PC-9 (cell line): Measurements from ENCODE around the gene CAPN1. TPM values are rescaled to one million over a fixed set of nuclear protein-coding genes. Genes with fewer than 3 reads are reported as not detected.

ENCODE experiments used
- BruUV-seq: library from RNA; stranded (reverse); fragments of 400-500 nt; replicated peaks from 2 replicates; lab custom pipeline; 2021; lab: Mats Ljungman, UMichigan
- CTCF ChIA-PET: fragments of 300-600 bp; sonication (Branson Sonifier 250); formaldehyde crosslinking; loops from one replicate; lab custom pipeline; 2022; ENCODE audit warnings: antibody characterized with exemption; lab: Charles Lee
- POLR2A ChIA-PET: fragments of 300-600 bp; sonication (Branson Sonifier 250); formaldehyde crosslinking; loops from one replicate; lab custom pipeline; 2022; ENCODE audit warnings: antibody characterized with exemption; ENCODE audit not compliant: unreplicated experiment; lab: Charles Lee
- DNase-seq, 2 experiments: peaks; one replicate each; pipeline versions ENCODE4 v3.0.0 to v3.0.0-alpha.2; 2015 to 2022; ENCODE audit warnings: mixed read lengths in 1 of 2
- H2AFZ ChIP-seq: fragments of 200-600 bp; sonication (generic); 2 replicates; pipeline ENCODE4 v1.8.1; 2017; ENCODE audit warnings: antibody characterized with exemption
- H3F3A ChIP-seq: fragments of 200-600 bp; sonication (generic); 2 replicates; pipeline ENCODE4 v1.8.1; 2017; ENCODE audit warnings: antibody characterized with exemption, mild to moderate bottlenecking, low read depth; ENCODE audit not compliant: insufficient read depth
- H3K27ac ChIP-seq: fragments of 200-600 bp; sonication (generic); 2 replicates; pipeline ENCODE4 v1.6.1; 2016; ENCODE audit warnings: mixed run types
- H3K27me3 ChIP-seq: fragments of 200-600 bp; sonication (generic); 2 replicates; pipeline ENCODE4 v1.6.1; 2016; ENCODE audit warnings: low read depth, mixed run types; ENCODE audit not compliant: insufficient read depth
- H3K36me3 ChIP-seq: fragments of 200-600 bp; sonication (generic); 2 replicates; pipeline ENCODE4 v1.6.1; 2016; ENCODE audit warnings: low read depth, mixed run types
- H3K4me1 ChIP-seq: fragments of 200-600 bp; sonication (generic); replicated peaks from 2 replicates; pipeline ENCODE4 v1.6.1; 2016; ENCODE audit warnings: mixed run types; ENCODE audit not compliant: insufficient read depth
- H3K4me2 ChIP-seq: fragments of 200-600 bp; sonication (generic); 2 replicates; pipeline ENCODE4 v1.6.1; 2017; ENCODE audit warnings: mixed run types
- H3K4me3 ChIP-seq: fragments of 200-600 bp; sonication (generic); 2 replicates; pipeline ENCODE4 v1.6.1; 2016; ENCODE audit warnings: mixed run types
- H3K79me2 ChIP-seq: fragments of 200-600 bp; sonication (generic); 2 replicates; pipeline ENCODE4 v1.6.1; 2017; ENCODE audit warnings: low read depth, mixed run types
- H3K9me2 ChIP-seq: fragments of 200-600 bp; sonication (generic); 2 replicates; pipeline ENCODE4 v1.8.1; 2017; ENCODE audit warnings: mild to moderate bottlenecking; ENCODE audit not compliant: insufficient read depth
- H3K9me3 ChIP-seq: fragments of 200-600 bp; sonication (generic); 2 replicates; pipeline ENCODE4 v1.8.1; 2016; ENCODE audit warnings: low read depth; ENCODE audit not compliant: insufficient read depth
- H4K20me1 ChIP-seq: fragments of 200-600 bp; sonication (generic); 2 replicates; pipeline ENCODE4 v1.8.1; 2017; ENCODE audit not compliant: insufficient read depth
- EZH2 ChIP-seq: fragments of 200-600 bp; sonication (generic); IDR thresholded peaks from 2 replicates; pipeline ENCODE4 v1.8.0; 2017; ENCODE audit warnings: antibody characterized with exemption, low read depth
- intact Hi-C: fragments of 100-400 bp; cut with micrococcal nuclease; formaldehyde crosslinking; loops from one replicate; pipeline ENCODE4 v1.10.0; 2022; ENCODE audit not compliant: unreplicated experiment
- total RNA-seq: library from RNA; stranded (reverse); gene quantifications from 2 replicates; pipeline ENCODE4 v1.2.3, GENCODE V29; 2021
- TF ChIP-seq, protein P1 (sequence below): fragments of 200-600 bp; sonication (generic); conservative IDR thresholded peaks from 2 replicates; pipeline ENCODE4 v1.6.1; 2017; ENCODE audit warnings: mixed run types, antibody characterized with exemption, mild to moderate bottlenecking, moderate library complexity

Gene CAPN1
- total RNA-seq, 1 experiment from 2014 or later, result 559 TPM

DNA sequence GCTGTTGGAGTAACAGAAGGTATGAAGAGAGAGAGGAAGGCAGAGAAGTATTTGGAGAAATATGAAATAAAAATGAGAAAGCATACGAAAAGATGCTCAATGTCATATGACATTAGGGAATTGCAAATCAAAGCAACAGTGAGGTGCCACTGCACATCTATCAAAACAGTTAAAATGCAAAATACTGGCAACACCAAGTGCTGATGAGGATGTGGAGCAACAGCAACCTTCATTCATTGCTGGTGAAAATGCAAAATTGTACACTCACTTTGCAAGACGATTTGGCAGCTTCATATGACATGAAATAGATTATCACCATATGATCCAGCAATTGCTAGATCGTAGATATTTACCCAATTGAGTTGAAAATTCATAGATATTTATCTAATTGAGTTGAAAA, 21.1 kb upstream of the CAPN1 start:
- H3K9me3 ChIP-seq, result no peaks in the 10 kb centered on the region
- H3K4me3 ChIP-seq, result no peak overlapping the region
- BruUV-seq, result no TSS peak
- H3K79me2 ChIP-seq, result no peaks in the 10 kb centered on the region
- peaks cover 17% of the 10 kb centered on the region for H3F3A ChIP-seq
- ChIA-PET CTCF (no interaction called here), POLR2A (no interaction called here)
- DNase-seq, result no peak
- no peaks in the 10 kb centered on the region for H3K9me2 ChIP-seq
- no peaks in the 10 kb centered on the region for H4K20me1 ChIP-seq
- H3K27ac ChIP-seq, result no peak overlapping the region
- H3K36me3 ChIP-seq, result no peaks in the 10 kb centered on the region
- no peaks in the 10 kb centered on the region for H3K27me3 ChIP-seq
- intact Hi-C loops, result no loop called here
- no peaks in the 10 kb centered on the region for H3K4me1 ChIP-seq
- no peak overlapping the region for H3K4me2 ChIP-seq
- TF ChIP-seq, protein P1, sequence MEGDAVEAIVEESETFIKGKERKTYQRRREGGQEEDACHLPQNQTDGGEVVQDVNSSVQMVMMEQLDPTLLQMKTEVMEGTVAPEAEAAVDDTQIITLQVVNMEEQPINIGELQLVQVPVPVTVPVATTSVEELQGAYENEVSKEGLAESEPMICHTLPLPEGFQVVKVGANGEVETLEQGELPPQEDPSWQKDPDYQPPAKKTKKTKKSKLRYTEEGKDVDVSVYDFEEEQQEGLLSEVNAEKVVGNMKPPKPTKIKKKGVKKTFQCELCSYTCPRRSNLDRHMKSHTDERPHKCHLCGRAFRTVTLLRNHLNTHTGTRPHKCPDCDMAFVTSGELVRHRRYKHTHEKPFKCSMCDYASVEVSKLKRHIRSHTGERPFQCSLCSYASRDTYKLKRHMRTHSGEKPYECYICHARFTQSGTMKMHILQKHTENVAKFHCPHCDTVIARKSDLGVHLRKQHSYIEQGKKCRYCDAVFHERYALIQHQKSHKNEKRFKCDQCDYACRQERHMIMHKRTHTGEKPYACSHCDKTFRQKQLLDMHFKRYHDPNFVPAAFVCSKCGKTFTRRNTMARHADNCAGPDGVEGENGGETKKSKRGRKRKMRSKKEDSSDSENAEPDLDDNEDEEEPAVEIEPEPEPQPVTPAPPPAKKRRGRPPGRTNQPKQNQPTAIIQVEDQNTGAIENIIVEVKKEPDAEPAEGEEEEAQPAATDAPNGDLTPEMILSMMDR, result no peak
- no peak for TF ChIP-seq EZH2
- H2AFZ ChIP-seq, result no peak overlapping the region

DNA sequence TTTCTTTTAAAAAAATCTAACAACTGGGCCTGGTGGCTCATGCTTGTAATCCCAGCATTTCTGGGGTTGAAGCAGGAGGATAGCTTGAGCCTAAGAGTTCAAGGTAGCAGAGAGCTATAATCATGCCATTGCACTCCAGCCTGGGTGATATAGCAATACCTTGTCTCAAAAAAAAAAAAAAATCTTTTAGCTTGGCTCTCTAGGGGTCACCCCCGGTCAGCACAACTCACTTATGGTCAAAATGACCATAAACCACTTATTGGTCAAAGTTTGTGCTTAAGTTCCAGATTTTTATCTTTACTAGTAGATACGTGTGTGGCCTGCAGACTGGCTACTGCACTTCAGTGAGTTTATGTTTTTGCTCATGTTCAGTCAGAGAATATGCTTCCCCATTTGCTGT, 18.0 kb upstream of the CAPN1 start:
- BruUV-seq, result no TSS peak
- Histone ChIP-seq H3K4me1 (no peaks in the 10 kb centered on the region), H3K4me2 (no peak overlapping the region), H3K27me3 (no peaks in the 10 kb centered on the region), H3K9me2 (no peaks in the 10 kb centered on the region), H3K36me3 (no peaks in the 10 kb centered on the region), H3K9me3 (no peaks in the 10 kb centered on the region), H2AFZ (no peak overlapping the region), H4K20me1 (no peaks in the 10 kb centered on the region), H3K79me2 (no peaks in the 10 kb centered on the region), H3F3A (peaks cover 11% of the 10 kb centered on the region; the same call in 1 of the 2 replicates), H3K4me3 (no peak overlapping the region), H3K27ac (no peak overlapping the region)
- ChIA-PET CTCF (interaction anchor here (0.6 kb wide), 1 partner anchor 46 kb away, joined by 4 read pairs; the partner anchor contains the start of gene ZNHIT2), POLR2A (interaction anchor here (0.6 kb wide), 1 partner anchor 354 kb away, joined by 3 read pairs; no protein-coding TSS in a partner anchor)
- DNase-seq, result no peak
- intact Hi-C loops, result no loop called here
- TF ChIP-seq EZH2, result no peak
- TF ChIP-seq, protein P1, result no peak

DNA sequence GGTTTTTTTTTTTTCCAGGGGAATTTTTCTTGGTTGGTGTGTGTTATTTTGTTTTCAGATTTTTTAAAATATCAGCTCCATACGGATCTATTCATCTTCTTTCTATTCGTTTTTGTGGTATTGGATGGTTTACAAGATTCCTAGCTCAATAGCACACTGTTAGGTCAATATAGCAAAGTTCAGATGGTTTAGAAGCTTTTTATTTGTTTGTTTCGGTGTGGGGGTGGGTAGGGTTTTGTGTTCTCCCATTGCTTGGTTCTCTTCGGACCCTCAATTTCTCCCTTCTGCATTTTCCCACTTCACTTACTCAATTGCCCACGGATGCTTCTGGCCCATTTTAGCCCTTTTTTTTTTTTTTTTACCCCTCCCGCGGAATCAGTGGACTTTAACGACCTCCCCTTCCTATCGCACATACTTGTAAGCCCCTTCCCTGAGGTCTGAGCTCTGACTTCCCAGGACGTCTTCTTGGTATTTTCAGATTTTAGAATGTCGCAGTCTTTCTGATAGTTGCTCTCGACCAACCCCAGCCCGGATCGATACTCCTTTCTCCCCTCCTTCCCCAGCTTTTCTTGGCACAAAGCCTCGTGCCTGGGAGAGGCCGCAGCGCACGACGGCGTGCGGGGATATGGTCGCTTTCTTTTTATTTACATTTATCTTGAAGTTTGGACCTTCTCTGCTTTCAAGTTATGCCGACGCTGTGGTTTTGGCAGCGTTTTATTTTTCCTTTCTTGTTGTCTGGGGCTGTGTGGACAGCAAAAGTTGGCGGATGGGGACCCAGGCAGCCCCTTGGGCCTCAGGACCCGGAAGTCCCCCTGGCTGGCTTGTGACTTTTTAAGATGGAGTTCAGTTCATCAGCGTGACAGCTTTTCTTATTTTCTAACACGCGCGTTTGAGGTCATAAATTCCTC, 16.1 kb upstream of the CAPN1 start:
- no peaks in the 10 kb centered on the region for H3K9me3 ChIP-seq
- no peaks in the 10 kb centered on the region for H3K79me2 ChIP-seq
- H4K20me1 ChIP-seq, result no peaks in the 10 kb centered on the region
- no peak overlapping the region for H3K4me3 ChIP-seq
- intact Hi-C loops, result no loop called here
- peaks cover 19% of the 10 kb centered on the region; the same call in 1 of the 2 replicates for H3F3A ChIP-seq
- H3K9me2 ChIP-seq, result no peaks in the 10 kb centered on the region
- DNase-seq, result no peak
- no peaks in the 10 kb centered on the region for H3K27me3 ChIP-seq
- no peaks in the 10 kb centered on the region for H3K4me1 ChIP-seq
- no peak overlapping the region for H2AFZ ChIP-seq
- TF ChIP-seq EZH2, result no peak
- TF ChIP-seq, protein P1, result no peak
- CTCF ChIA-PET, result interaction anchor here (0.6 to 0.7 kb wide), 2 partner anchors 13 to 361 kb away, joined by 6 to 10 read pairs; no protein-coding TSS in a partner anchor
- no TSS peak for BruUV-seq
- POLR2A ChIA-PET, result interaction anchor here (0.6 kb wide), 1 partner anchor 30 kb away, joined by 6 read pairs; no protein-coding TSS in a partner anchor
- H3K27ac ChIP-seq, result no peak overlapping the region
- H3K4me2 ChIP-seq, result no peak overlapping the region
- no peaks in the 10 kb centered on the region for H3K36me3 ChIP-seq
